ENCODE data around the gene IGF2.
"Not testable (repeated sequence)": the region's sequence is repeated elsewhere in the genome, so short reads cannot be mapped to it uniquely, and the experiment has no call there.

Gene IGF2, protein sequence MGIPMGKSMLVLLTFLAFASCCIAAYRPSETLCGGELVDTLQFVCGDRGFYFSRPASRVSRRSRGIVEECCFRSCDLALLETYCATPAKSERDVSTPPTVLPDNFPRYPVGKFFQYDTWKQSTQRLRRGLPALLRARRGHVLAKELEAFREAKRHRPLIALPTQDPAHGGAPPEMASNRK

GRCh38 chr11:2139123-2139521 is at the start of gene IGF2:
IGF2 (minus strand) TSS chr11:2139389; CDS start chr11:2135523, 3,866 bp downstream.
- DNase-seq: peak; percentile 24

DNA sequence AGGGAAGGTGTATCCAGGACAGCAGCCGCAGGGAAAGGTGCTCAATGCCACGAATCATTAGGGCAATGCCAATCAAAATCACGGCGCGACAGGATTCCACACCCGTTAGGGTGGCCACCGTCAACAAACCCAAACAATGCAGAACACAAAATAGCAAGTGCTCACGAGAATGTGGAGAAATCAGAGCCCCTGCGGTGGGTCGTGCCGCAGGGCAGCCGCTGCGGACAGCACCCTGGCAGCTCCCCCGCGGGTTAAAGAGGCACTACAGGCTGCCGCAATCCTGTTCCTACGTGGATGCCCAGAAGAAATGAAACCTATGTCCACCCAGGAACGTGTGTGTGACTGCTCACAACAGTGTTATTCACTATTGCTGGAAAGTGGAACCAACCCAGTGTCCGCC is 49.6 kb upstream of the IGF2 start:
- no peak for DNase-seq

- no peak for DNase-seq
These were observed 48.1 kb upstream of the IGF2 start for GRCh38 chr11:2187280-2187707.

- peak; percentile 54 for DNase-seq
These were observed 47.6 kb upstream of the IGF2 start for GRCh38 chr11:2186669-2187279.

DNA sequence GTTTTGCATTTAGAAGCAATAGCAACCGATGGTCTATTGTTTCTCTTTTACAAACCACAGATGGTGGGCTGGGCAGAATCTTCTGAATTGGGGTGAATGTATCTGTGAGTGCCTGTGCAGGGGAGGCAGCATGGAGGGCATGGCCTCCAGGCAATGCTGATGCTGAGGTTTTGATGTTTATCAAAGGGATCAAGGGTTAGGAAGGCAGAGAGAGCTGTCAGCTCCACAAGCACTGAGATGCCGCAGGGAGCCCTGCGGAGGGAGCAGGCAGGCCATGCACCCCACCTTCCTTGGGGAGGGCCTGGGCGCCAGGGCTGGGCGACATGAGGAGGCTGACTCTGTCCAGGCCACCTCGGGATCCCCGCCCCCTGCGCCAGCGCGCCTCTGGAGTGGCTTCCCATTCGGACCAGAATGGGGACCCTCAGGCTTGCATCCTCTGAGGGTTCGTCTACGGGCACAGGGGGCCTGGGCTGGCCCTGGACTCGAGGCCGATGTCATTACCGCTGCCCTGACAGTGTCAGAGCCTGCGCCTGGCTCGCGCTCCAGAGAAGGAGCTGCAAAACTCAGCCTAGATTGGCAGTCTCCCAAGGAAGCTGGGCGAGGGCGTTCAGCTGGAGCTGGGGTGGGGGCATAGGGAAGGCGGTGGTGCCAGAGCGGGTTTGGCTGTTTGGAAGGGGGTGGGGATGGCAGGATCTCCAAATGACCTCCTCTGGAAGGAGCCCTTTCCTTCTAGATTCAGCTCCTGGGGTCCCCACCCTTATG is 46.3 kb upstream of the IGF2 start:
- no peak for DNase-seq

- no peak for DNase-seq
These were observed 43.7 kb upstream of the IGF2 start for GRCh38 chr11:2182692-2183474.

- no peak for DNase-seq
These were observed 42.9 kb upstream of the IGF2 start for GRCh38 chr11:2182075-2182474.

GRCh38 chr11:2180789-2181370 is 41.7 kb upstream of the IGF2 start:
- DNase-seq: no peak

- DNase-seq: no peak
These were observed 41.2 kb upstream of the IGF2 start for GRCh38 chr11:2180347-2180746.

DNA sequence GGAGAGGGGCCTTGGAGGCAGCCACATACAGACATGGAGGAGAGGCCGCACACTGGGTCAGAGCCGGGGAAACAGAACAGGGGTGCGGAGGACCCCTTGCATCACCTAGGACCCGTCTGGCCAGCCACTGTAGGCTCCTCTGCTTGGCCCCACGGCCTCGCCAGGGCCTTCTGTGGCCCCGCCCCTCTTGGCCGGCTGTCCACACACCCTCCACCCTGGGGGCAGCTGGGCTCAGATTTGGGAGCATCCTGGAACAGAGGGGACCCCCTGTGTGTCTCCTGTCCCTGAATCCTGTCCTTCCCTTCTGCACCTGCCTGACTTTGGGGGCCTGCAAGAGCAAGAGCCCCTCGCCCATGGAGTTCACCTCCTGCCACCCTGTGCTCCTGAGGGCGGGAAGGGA is 40.3 kb upstream of the IGF2 start:
- DNase-seq: no peak

- no peak for DNase-seq
These were observed 39.8 kb upstream of the IGF2 start for GRCh38 chr11:2178906-2179494.

GRCh38 chr11:2178055-2178773 is 39.0 kb upstream of the IGF2 start:
- not testable (repeated sequence) for DNase-seq

DNA sequence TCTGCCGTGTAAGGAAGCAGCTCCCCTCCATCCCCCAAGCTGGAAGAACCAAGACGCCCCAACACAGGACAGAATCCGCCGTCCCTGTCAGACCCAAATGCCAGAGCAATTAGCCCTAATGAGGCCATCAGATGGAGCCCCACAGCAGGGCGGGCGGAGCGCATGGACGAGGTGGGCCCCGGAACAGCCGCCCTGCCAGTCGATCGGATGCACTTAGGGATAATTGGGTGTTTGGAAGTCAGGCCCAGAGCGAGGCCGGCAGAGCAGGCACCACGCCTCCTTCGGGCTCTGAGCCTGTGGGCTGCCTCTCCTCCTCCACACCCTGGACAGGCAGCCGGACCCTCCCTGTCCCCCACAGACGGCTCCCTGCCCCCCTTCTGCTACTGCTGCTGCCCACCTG is 37.9 kb upstream of the IGF2 start:
- no peak for DNase-seq

DNA sequence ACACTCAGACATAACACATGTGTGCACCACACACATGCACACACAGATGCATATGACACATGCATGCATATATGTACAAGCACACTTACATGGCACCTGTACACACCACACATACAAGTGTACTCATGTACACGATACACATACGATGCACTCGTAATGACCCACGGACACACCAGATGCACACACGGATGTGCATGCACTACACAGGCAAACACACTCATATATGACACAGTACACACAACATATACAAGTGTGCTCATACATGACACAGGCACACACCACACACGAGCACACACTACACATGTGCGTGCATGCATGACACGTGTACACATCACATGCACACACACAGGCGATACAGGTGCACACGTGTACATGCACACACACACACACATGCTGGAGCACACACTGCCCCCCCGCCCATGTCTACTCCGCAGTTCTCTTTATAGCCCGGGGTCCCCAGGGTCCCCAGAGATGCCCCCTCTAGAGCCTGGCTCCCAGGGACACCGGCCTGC is 37.3 kb upstream of the IGF2 start:
- no peak for DNase-seq

DNA sequence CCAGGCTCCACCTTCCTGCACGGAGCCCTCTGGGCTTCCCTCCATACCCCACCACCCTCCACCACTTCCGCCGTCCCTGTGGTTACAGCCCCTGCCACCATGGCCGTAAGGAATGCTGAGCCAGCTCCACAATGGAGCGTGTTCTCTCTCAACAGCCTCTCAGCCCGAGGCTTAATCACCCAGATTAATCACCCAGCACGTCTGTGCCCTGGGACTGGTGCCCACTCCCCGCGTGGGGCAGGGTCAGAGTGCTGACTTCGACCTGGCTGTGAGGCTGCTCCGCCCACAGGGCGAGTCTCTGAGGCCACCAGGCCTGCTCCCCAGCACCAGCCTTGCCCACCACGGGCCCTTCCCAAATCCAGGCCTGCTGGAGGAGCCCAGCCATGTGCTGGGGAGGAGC is 36.5 kb upstream of the IGF2 start:
- no peak for DNase-seq

- no peak for DNase-seq
These were observed 35.2 kb upstream of the IGF2 start for GRCh38 chr11:2174361-2174760.

DNA sequence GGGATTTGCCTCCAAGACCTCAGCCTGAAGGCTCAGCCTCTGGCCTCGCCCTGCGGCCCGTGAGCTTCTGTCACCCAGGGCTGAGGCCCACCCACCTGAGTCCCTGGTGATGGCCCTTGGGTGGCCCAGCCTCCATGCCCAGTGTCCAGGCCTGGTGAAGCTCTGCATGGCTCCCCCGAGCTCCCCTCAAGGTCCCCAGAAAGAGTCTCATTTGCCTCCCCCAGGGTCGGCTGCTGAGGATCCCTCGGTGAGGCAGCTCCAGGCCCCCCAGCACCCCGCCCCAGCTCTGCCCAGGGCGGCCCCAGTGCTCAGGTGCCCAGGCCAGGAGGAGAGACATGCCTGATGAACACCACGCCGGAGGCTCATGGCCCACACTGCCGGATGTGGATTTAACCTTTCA is 34.6 kb upstream of the IGF2 start:
- DNase-seq: no peak

GRCh38 chr11:2173150-2173693 is 34.0 kb upstream of the IGF2 start:
- peak; percentile 27 for DNase-seq

DNA sequence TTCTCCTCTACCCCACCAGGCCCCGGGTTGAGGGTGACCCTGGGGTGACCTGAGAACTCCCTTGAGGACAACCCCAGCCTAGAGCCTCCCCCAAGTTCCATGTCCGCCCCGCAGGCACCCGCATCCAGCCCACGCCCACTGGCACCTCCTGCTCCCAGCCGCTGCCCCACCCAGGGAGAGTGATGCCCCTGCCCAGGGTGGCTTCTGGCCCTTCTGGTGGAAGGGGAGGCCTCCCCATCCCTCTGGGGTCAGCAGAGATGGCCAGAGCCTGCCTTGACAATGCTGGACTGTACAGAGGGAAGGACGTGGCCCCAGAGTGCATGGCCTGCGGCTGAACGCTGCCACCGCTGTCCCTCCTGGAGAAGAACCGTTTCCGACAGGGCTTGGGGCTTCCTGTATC is 33.5 kb upstream of the IGF2 start:
- DNase-seq: no peak

- DNase-seq: no peak
These were observed 32.4 kb upstream of the IGF2 start, which contains the start of gene TH for GRCh38 chr11:2171591-2172003. TH (minus strand) TSS chr11:2171815; CDS start chr11:2171786, 29 bp downstream.
